ENCODE data around the gene TDRD12. TPM values are rescaled to one million over a fixed set of nuclear protein-coding genes. Genes with fewer than 3 reads are reported as not detected.
"Not testable (repeated sequence)": the region's sequence is repeated elsewhere in the genome, so short reads cannot be mapped to it uniquely, and the experiment has no call there.

Gene TDRD12
- total RNA-seq, 1 donor from 2014 or later: 0.18 TPM

- no peaks in the 10 kb centered on the region for H3K9me3 Mint-ChIP-seq
- no peak overlapping the region for H3K4me3 Mint-ChIP-seq
- H3K27me3 Mint-ChIP-seq (ENCODE audit: insufficient read depth): peaks cover 16% of the 10 kb centered on the region
- intact Hi-C loops (cut with micrococcal nuclease): no loop called here
- no peaks in the 10 kb centered on the region for H3K4me1 Mint-ChIP-seq (ENCODE audit: low read depth)
- H3K27ac Mint-ChIP-seq: no peak overlapping the region
- no peak for DNase-seq (ENCODE audit: low spot score)
- no peaks in the 10 kb centered on the region for H3K36me3 Mint-ChIP-seq (ENCODE audit: low read depth)
Measured at GRCh38 chr19:32819419-32820400, 100.1 kb downstream of the TDRD12 start.

- no peaks in the 10 kb centered on the region for H3K9me3 Mint-ChIP-seq
- intact Hi-C loops (cut with micrococcal nuclease): no loop called here
- DNase-seq (ENCODE audit: low spot score): no peak
- H3K27me3 Mint-ChIP-seq (ENCODE audit: insufficient read depth): peaks cover 18% of the 10 kb centered on the region
- no peaks in the 10 kb centered on the region for H3K36me3 Mint-ChIP-seq (ENCODE audit: low read depth)
- no peaks in the 10 kb centered on the region for H3K4me1 Mint-ChIP-seq (ENCODE audit: low read depth)
- no peak overlapping the region for H3K4me3 Mint-ChIP-seq
- H3K27ac Mint-ChIP-seq: no peak overlapping the region
Measured at GRCh38 chr19:32822916-32823746, 103.6 kb downstream of the TDRD12 start.

- H3K4me3 Mint-ChIP-seq: no peak overlapping the region
- no peak for DNase-seq (ENCODE audit: low spot score)
- no peaks in the 10 kb centered on the region for H3K4me1 Mint-ChIP-seq (ENCODE audit: low read depth)
- no peak overlapping the region for H3K27ac Mint-ChIP-seq
- H3K27me3 Mint-ChIP-seq (ENCODE audit: insufficient read depth): peaks cover 16% of the 10 kb centered on the region
- H3K36me3 Mint-ChIP-seq (ENCODE audit: low read depth): no peaks in the 10 kb centered on the region
- intact Hi-C loops (cut with micrococcal nuclease): no loop called here
- no peaks in the 10 kb centered on the region for H3K9me3 Mint-ChIP-seq
Measured at GRCh38 chr19:32823747-32824102, 104.2 kb downstream of the TDRD12 start.

GRCh38 chr19:32824191-32824751, 104.7 kb downstream of the TDRD12 start:
- DNase-seq (ENCODE audit: low spot score): no peak
- H3K4me1 Mint-ChIP-seq (ENCODE audit: low read depth): no peaks in the 10 kb centered on the region
- no peaks in the 10 kb centered on the region for H3K9me3 Mint-ChIP-seq
- no peaks in the 10 kb centered on the region for H3K36me3 Mint-ChIP-seq (ENCODE audit: low read depth)
- H3K27ac Mint-ChIP-seq: no peak overlapping the region
- peaks cover 16% of the 10 kb centered on the region for H3K27me3 Mint-ChIP-seq (ENCODE audit: insufficient read depth)
- no peak overlapping the region for H3K4me3 Mint-ChIP-seq
- intact Hi-C loops (cut with micrococcal nuclease): no loop called here

GRCh38 chr19:32824916-32825608, 105.5 kb downstream of the TDRD12 start:
- intact Hi-C loops (cut with micrococcal nuclease): no loop called here
- H3K9me3 Mint-ChIP-seq: no peaks in the 10 kb centered on the region
- H3K27ac Mint-ChIP-seq: no peak overlapping the region
- H3K27me3 Mint-ChIP-seq (ENCODE audit: insufficient read depth): peaks cover 20% of the 10 kb centered on the region
- no peak overlapping the region for H3K4me3 Mint-ChIP-seq
- no peak for DNase-seq (ENCODE audit: low spot score)
- H3K4me1 Mint-ChIP-seq (ENCODE audit: low read depth): no peaks in the 10 kb centered on the region
- H3K36me3 Mint-ChIP-seq (ENCODE audit: low read depth): no peaks in the 10 kb centered on the region

GRCh38 chr19:32828139-32828538, 108.6 kb downstream of the TDRD12 start:
- DNase-seq (ENCODE audit: low spot score): no peak
- H3K36me3 Mint-ChIP-seq (ENCODE audit: low read depth): no peaks in the 10 kb centered on the region
- H3K9me3 Mint-ChIP-seq: no peaks in the 10 kb centered on the region
- H3K27ac Mint-ChIP-seq: no peak overlapping the region
- intact Hi-C loops (cut with micrococcal nuclease): no loop called here
- H3K4me3 Mint-ChIP-seq: no peak overlapping the region
- no peaks in the 10 kb centered on the region for H3K4me1 Mint-ChIP-seq (ENCODE audit: low read depth)
- H3K27me3 Mint-ChIP-seq (ENCODE audit: insufficient read depth): peaks cover 14% of the 10 kb centered on the region

GRCh38 chr19:32828643-32829344, 109.2 kb downstream of the TDRD12 start:
- no peak for DNase-seq (ENCODE audit: low spot score)
- H3K9me3 Mint-ChIP-seq: no peaks in the 10 kb centered on the region
- H3K27me3 Mint-ChIP-seq (ENCODE audit: insufficient read depth): peaks cover 12% of the 10 kb centered on the region
- no peaks in the 10 kb centered on the region for H3K4me1 Mint-ChIP-seq (ENCODE audit: low read depth)
- H3K27ac Mint-ChIP-seq: no peak overlapping the region
- no peaks in the 10 kb centered on the region for H3K36me3 Mint-ChIP-seq (ENCODE audit: low read depth)
- intact Hi-C loops (cut with micrococcal nuclease): no loop called here
- H3K4me3 Mint-ChIP-seq: no peak overlapping the region

- intact Hi-C loops (cut with micrococcal nuclease): no loop called here
- Mint-ChIP-seq H3K9me3 (no peaks in the 10 kb centered on the region), H3K4me3 (no peak overlapping the region), H3K27ac (no peak overlapping the region), H3K36me3 (ENCODE audit: low read depth) (no peaks in the 10 kb centered on the region), H3K27me3 (ENCODE audit: insufficient read depth) (peaks cover 11% of the 10 kb centered on the region), H3K4me1 (ENCODE audit: low read depth) (no peaks in the 10 kb centered on the region)
- DNase-seq (ENCODE audit: low spot score): no peak
Measured at GRCh38 chr19:32829345-32829896, 109.9 kb downstream of the TDRD12 start.

- DNase-seq (ENCODE audit: low spot score): no peak
- Mint-ChIP-seq H3K27ac (no peak overlapping the region), H3K4me1 (ENCODE audit: low read depth) (no peaks in the 10 kb centered on the region), H3K4me3 (no peak overlapping the region), H3K27me3 (ENCODE audit: insufficient read depth) (peaks cover 11% of the 10 kb centered on the region), H3K36me3 (ENCODE audit: low read depth) (no peaks in the 10 kb centered on the region), H3K9me3 (no peaks in the 10 kb centered on the region)
- intact Hi-C loops (cut with micrococcal nuclease): no loop called here
Measured at GRCh38 chr19:32830231-32831014, 110.9 kb downstream of the TDRD12 start.

- Mint-ChIP-seq H3K4me3 (no peak overlapping the region), H3K9me3 (no peaks in the 10 kb centered on the region), H3K36me3 (ENCODE audit: low read depth) (no peaks in the 10 kb centered on the region), H3K4me1 (ENCODE audit: low read depth) (no peaks in the 10 kb centered on the region), H3K27ac (no peak overlapping the region), H3K27me3 (ENCODE audit: insufficient read depth) (peaks cover 7% of the 10 kb centered on the region)
- DNase-seq (ENCODE audit: low spot score): no peak
- intact Hi-C loops (cut with micrococcal nuclease): no loop called here
Measured at GRCh38 chr19:32831611-32832010, 112.0 kb downstream of the TDRD12 start.

GRCh38 chr19:32832094-32832493, 112.5 kb downstream of the TDRD12 start:
- H3K9me3 Mint-ChIP-seq; H3K27me3 Mint-ChIP-seq (ENCODE audit: insufficient read depth); DNase-seq (ENCODE audit: low spot score); H3K36me3 Mint-ChIP-seq (ENCODE audit: low read depth); H3K4me3 Mint-ChIP-seq; H3K4me1 Mint-ChIP-seq (ENCODE audit: low read depth); intact Hi-C loops (cut with micrococcal nuclease); H3K27ac Mint-ChIP-seq: not testable (repeated sequence)
